LHCN-M2 (cell line): ENCODE results near the gene CCNG1. TPM values are rescaled to one million over a fixed set of nuclear protein-coding genes. Genes with fewer than 3 reads are reported as not detected.
A peak's percentile ranks its signal among the peaks of the same experiment; 100 is the strongest.
"Not testable (repeated sequence)": the region's sequence is repeated elsewhere in the genome, so short reads cannot be mapped to it uniquely, and the experiment has no call there.

Experiments used
- DNase-seq: peaks from one replicate; pipeline ENCODE4 v3.0.0-alpha.2; 2012; ENCODE audit warnings: low read depth
- total RNA-seq: library from RNA; depleted of rRNA; stranded (reverse); fragments of >200 nt; gene quantifications from 2 replicates; pipeline ENCODE4 v1.2.3, GENCODE V29; 2014

The CCNG1 gene
- total RNA-seq, 1 experiment from 2014 or later = 259 TPM

GRCh38 chr5:163440954-163441353 is 3.6 kb downstream of the CCNG1 start:
- no peak for DNase-seq

GRCh38 chr5:163444526-163444925 is 7.1 kb downstream of the CCNG1 start:
- no peak for DNase-seq

- no peak for DNase-seq
Observed at GRCh38 chr5:163445345-163445744, 8.0 kb downstream of the CCNG1 start.

GRCh38 chr5:163447191-163447590 is 9.8 kb downstream of the CCNG1 start:
- no peak for DNase-seq

- DNase-seq = no peak
Observed at GRCh38 chr5:163447875-163448274, 10.5 kb downstream of the CCNG1 start.

GRCh38 chr5:163448491-163448890 is 11.1 kb downstream of the CCNG1 start:
- DNase-seq = no peak

GRCh38 chr5:163451489-163451888 is 14.1 kb downstream of the CCNG1 start:
- no peak for DNase-seq

GRCh38 chr5:163453705-163454104 is 16.3 kb downstream of the CCNG1 start:
- no peak for DNase-seq

- not testable (repeated sequence) for DNase-seq
Observed at GRCh38 chr5:163455406-163455805, 18.0 kb downstream of the CCNG1 start.

- DNase-seq = no peak
Observed at GRCh38 chr5:163456029-163456589, 18.7 kb downstream of the CCNG1 start.

GRCh38 chr5:163456840-163457239 is 19.4 kb downstream of the CCNG1 start:
- DNase-seq = no peak

- no peak for DNase-seq
Observed at GRCh38 chr5:163458778-163459385, 21.5 kb downstream of the CCNG1 start.

GRCh38 chr5:163459462-163459818 is 22.0 kb downstream of the CCNG1 start:
- no peak for DNase-seq

GRCh38 chr5:163459819-163460561 is 22.6 kb downstream of the CCNG1 start, which contains the start of gene NUDCD2:
Gene NUDCD2 (minus strand): TSS chr5:163460102. CDS start chr5:163460050, 52 bp downstream.
- DNase-seq = peak; percentile 99

GRCh38 chr5:163460562-163461171 is 23.3 kb downstream of the CCNG1 start, which contains the start of gene HMMR:
Gene HMMR (plus strand): TSS chr5:163460632. CDS start chr5:163460693, 61 bp downstream.
- DNase-seq = peak; percentile 43

- DNase-seq = peak; percentile 30
Observed at GRCh38 chr5:163463063-163463435, 25.7 kb downstream of the CCNG1 start.

GRCh38 chr5:163467682-163468081 is 30.3 kb downstream of the CCNG1 start:
- DNase-seq = no peak

GRCh38 chr5:163473635-163474243 is 36.3 kb downstream of the CCNG1 start:
- DNase-seq = no peak

GRCh38 chr5:163475411-163475810 is 38.0 kb downstream of the CCNG1 start:
- no peak for DNase-seq

GRCh38 chr5:163478126-163478981 is 41.0 kb downstream of the CCNG1 start:
- DNase-seq = no peak

GRCh38 chr5:163478982-163479271 is 41.5 kb downstream of the CCNG1 start:
- no peak for DNase-seq
